PFSK-1 (cell line): ENCODE results near the gene NRCAM.

ENCODE experiments used
- FOXP2 ChIP-seq: optimal IDR thresholded peaks from 2 replicates; pipeline ENCODE3; 2011; ENCODE audit warnings: borderline replicate concordance, control low read depth, inconsistent platforms; ENCODE audit not compliant: insufficient read depth; ENCODE audit errors: extremely low read length, extremely low read depth
- POLR2AphosphoS5 ChIP-seq: IDR thresholded peaks from 2 replicates; pipeline ENCODE4 v1.6.1; 2012; ENCODE audit warnings: low read depth, mild to moderate bottlenecking, control low read depth, low read length, moderate library complexity
- SIN3A ChIP-seq: IDR thresholded peaks from 2 replicates; pipeline ENCODE4 v1.6.1; 2012; ENCODE audit warnings: mild to moderate bottlenecking, low read length, moderate library complexity, borderline replicate concordance; ENCODE audit not compliant: insufficient read depth
- TAF1 ChIP-seq: IDR thresholded peaks from 2 replicates; pipeline ENCODE4 v1.6.1; 2012; ENCODE audit warnings: low read length, control low read depth, borderline replicate concordance; ENCODE audit not compliant: insufficient read depth
- TF ChIP-seq, protein P1 (sequence below), 2 experiments: IDR thresholded peaks; 2 replicates each; pipeline versions ENCODE4 v1.6.1 to v1.8.0; 2011 to 2012; ENCODE audit warnings: low read depth in 2 of 2, low read length in 2 of 2, control low read depth in 1 of 2, inconsistent platforms in 1 of 2, mild to moderate bottlenecking in 1 of 2, moderate library complexity in 1 of 2; ENCODE audit not compliant: insufficient read depth in 1 of 2

Gene NRCAM

DNA sequence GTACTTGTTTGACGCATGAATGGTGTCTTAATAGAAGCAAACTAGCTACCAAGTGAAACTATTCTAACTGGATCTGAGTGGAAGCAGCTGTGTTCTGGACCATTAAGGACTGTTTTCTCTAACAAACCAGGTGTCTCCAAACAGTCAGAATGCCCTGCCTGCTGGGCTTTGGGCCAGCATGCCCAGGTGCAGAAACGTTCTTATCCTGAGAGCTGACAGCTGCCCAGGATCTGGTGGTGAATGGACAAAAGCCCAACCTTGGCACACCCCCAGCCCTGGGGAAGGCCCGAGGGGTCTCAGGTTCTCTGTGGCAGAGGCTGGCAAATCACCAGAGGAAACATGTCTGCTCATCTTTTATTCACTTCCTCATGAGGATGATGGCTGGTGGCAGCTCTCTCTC is 277.8 kb downstream of the NRCAM start:
- TF ChIP-seq, protein P1, sequence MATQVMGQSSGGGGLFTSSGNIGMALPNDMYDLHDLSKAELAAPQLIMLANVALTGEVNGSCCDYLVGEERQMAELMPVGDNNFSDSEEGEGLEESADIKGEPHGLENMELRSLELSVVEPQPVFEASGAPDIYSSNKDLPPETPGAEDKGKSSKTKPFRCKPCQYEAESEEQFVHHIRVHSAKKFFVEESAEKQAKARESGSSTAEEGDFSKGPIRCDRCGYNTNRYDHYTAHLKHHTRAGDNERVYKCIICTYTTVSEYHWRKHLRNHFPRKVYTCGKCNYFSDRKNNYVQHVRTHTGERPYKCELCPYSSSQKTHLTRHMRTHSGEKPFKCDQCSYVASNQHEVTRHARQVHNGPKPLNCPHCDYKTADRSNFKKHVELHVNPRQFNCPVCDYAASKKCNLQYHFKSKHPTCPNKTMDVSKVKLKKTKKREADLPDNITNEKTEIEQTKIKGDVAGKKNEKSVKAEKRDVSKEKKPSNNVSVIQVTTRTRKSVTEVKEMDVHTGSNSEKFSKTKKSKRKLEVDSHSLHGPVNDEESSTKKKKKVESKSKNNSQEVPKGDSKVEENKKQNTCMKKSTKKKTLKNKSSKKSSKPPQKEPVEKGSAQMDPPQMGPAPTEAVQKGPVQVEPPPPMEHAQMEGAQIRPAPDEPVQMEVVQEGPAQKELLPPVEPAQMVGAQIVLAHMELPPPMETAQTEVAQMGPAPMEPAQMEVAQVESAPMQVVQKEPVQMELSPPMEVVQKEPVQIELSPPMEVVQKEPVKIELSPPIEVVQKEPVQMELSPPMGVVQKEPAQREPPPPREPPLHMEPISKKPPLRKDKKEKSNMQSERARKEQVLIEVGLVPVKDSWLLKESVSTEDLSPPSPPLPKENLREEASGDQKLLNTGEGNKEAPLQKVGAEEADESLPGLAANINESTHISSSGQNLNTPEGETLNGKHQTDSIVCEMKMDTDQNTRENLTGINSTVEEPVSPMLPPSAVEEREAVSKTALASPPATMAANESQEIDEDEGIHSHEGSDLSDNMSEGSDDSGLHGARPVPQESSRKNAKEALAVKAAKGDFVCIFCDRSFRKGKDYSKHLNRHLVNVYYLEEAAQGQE (IDR thresholded peaks at IDR 0.05; ENCODE audit: insufficient read depth in 1 of 2, low read depth in 2 of 2, low read length in 2 of 2), result no peak
- no peak for TF ChIP-seq FOXP2
- no peak for TF ChIP-seq SIN3A
- TF ChIP-seq POLR2AphosphoS5, result no peak
- TF ChIP-seq TAF1, result no peak

DNA sequence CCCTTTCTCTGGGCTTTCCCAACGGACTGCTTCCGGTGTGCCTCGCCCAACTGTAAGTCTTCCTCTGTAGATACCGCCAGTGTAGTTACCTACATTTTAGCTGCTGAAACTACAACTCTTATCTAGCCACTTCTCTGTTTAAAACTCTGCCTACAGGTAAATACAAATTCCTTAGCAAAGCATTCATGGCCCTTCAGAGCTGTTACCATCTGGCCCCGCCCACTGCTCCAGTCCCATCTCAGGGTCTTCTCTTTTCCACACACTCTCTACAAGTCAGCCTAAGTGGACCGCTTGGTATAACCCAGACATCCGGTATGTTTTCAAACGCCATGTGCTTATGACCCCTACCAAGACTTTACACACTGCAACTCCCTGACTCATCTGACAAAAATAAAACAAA is 285.1 kb downstream of the NRCAM start:
- TF ChIP-seq, protein P1 (IDR thresholded peaks at IDR 0.05; ENCODE audit: insufficient read depth in 1 of 2, low read depth in 2 of 2, low read length in 2 of 2), result no peak
- no peak for TF ChIP-seq TAF1
- TF ChIP-seq POLR2AphosphoS5, result no peak
- TF ChIP-seq SIN3A, result no peak
- TF ChIP-seq FOXP2, result no peak

DNA sequence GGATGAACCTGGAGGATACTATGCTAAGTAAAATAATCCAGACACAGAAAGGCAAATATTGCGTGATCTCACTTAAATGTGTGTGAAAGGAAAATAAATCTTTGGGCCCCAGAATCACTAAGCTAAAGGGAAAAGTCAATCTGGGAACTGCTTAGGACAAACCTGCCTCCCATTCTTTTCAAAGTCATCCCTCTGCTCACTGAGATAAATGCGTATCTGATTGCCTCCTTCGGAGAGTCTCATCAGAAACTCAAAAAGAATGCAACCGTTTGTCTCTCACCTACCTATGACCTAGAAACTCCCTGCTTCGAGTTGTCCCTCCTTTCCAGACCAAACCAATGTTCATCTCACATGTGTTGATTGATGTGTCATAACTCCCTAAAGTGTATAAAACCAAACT is 286.0 kb downstream of the NRCAM start:
- TF ChIP-seq TAF1 (no peak), POLR2AphosphoS5 (no peak), SIN3A (no peak), FOXP2 (no peak)
- TF ChIP-seq, protein P1 (IDR thresholded peaks at IDR 0.05; ENCODE audit: insufficient read depth in 1 of 2, low read depth in 2 of 2, low read length in 2 of 2), result no peak

DNA sequence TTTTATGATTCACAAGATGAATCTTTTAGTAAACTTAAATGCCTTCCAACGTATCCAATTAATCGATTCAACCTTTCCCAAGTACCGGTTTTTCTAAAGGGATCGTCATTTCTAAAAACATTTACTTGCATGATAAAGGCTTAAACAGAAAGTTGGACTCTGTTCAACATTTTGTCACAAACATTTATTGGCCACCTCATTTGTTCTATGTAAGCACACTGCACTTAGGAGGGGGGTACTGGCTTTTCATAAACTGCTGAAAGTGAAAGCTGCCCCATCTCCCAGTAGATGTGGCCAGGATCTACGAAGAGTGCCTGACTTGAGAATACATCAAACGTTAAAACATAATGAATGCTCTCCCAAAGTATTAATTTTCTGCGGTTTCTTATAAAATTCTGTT is 288.8 kb downstream of the NRCAM start:
- TF ChIP-seq FOXP2 (no peak), SIN3A (no peak), TAF1 (no peak), POLR2AphosphoS5 (no peak)
- TF ChIP-seq, protein P1 (IDR thresholded peaks at IDR 0.05; ENCODE audit: insufficient read depth in 1 of 2, low read depth in 2 of 2, low read length in 2 of 2), result no peak

DNA sequence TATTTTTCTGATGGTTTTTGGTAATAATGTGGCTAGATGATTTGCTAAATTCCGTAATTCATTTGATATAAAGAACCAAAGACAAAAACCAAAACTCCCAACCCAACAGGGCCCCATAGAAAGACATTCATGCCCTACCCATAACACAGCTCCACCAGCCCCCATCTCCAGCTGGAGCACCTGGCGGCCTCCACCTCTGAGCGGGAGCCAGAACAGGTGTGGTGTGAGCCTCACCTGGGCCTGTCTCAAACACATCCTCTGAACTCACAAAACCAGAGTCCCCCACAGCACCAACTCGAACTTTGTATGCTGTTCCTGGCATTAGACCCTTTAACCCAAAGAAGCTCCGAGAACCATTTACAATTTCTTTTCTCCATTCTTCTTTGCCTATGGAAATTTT is 289.5 kb downstream of the NRCAM start:
- no peak for TF ChIP-seq TAF1
- TF ChIP-seq, protein P1 (IDR thresholded peaks at IDR 0.05; ENCODE audit: insufficient read depth in 1 of 2, low read depth in 2 of 2, low read length in 2 of 2), result no peak
- no peak for TF ChIP-seq POLR2AphosphoS5
- no peak for TF ChIP-seq SIN3A
- TF ChIP-seq FOXP2, result no peak
